Pons (tissue), 1 donor: ENCODE measurements around the gene AGPS.
A peak's percentile ranks its signal among the peaks of the same experiment; 100 is the strongest.
"Not testable (repeated sequence)": the region's sequence is repeated elsewhere in the genome, so short reads cannot be mapped to it uniquely, and the experiment has no call there.

Experiments
- DNase-seq: peaks from one replicate; pipeline ENCODE4 v3.0.0-alpha.2; 2016; ENCODE audit warnings: low spot score

Gene AGPS

GRCh38 chr2:177474301-177474700 lies 81.7 kb downstream of the AGPS start:
- no peak for DNase-seq

GRCh38 chr2:177474998-177475397 lies 82.4 kb downstream of the AGPS start:
- no peak for DNase-seq

- no peak for DNase-seq
These were observed 84.3 kb downstream of the AGPS start for GRCh38 chr2:177476897-177477296.

GRCh38 chr2:177478029-177478428 lies 85.5 kb downstream of the AGPS start:
- DNase-seq = no peak

- no peak for DNase-seq
These were observed 86.3 kb downstream of the AGPS start for GRCh38 chr2:177478907-177479306.

- DNase-seq = no peak
These were observed 89.6 kb downstream of the AGPS start for GRCh38 chr2:177482195-177482594.

- DNase-seq = no peak
These were observed 91.0 kb downstream of the AGPS start for GRCh38 chr2:177483531-177483930.

GRCh38 chr2:177484180-177484795 lies 91.7 kb downstream of the AGPS start:
- no peak for DNase-seq

- DNase-seq = not testable (repeated sequence)
These were observed 93.1 kb downstream of the AGPS start for GRCh38 chr2:177485657-177486056.

- DNase-seq = peak; percentile 75
These were observed 97.2 kb downstream of the AGPS start for GRCh38 chr2:177489719-177490301.

- DNase-seq = no peak
These were observed 103.4 kb downstream of the AGPS start for GRCh38 chr2:177495945-177496344.

- no peak for DNase-seq
These were observed 104.3 kb downstream of the AGPS start for GRCh38 chr2:177496921-177497320.

GRCh38 chr2:177501186-177501585 lies 108.6 kb downstream of the AGPS start:
- DNase-seq = no peak

GRCh38 chr2:177506505-177506904 lies 113.9 kb downstream of the AGPS start:
- DNase-seq = no peak

GRCh38 chr2:177506998-177507397 lies 114.4 kb downstream of the AGPS start:
- DNase-seq = no peak

- DNase-seq = no peak
These were observed 124.4 kb downstream of the AGPS start for GRCh38 chr2:177516824-177517544.

- DNase-seq = no peak
These were observed 126.2 kb downstream of the AGPS start for GRCh38 chr2:177518754-177519153.

- no peak for DNase-seq
These were observed 127.1 kb downstream of the AGPS start for GRCh38 chr2:177519534-177520115.

GRCh38 chr2:177520324-177520723 lies 127.8 kb downstream of the AGPS start:
- DNase-seq = no peak

GRCh38 chr2:177523781-177524180 lies 131.2 kb downstream of the AGPS start:
- DNase-seq = no peak

GRCh38 chr2:177525351-177525924 lies 132.9 kb downstream of the AGPS start:
- no peak for DNase-seq

- DNase-seq = no peak
These were observed 135.9 kb downstream of the AGPS start for GRCh38 chr2:177528351-177528933.
